Activated CD4-positive, alpha-beta T cell treated with anti-CD3 and anti-CD28 coated beads, Interleukin-2, amount 10 ng/mL, durations not matched to agents 7 days and 5 days (primary cell): ENCODE data around the gene MRPL18. TPM values are rescaled to one million over a fixed set of nuclear protein-coding genes. Genes with fewer than 3 reads are reported as not detected.
"Not testable (repeated sequence)": the region's sequence is repeated elsewhere in the genome, so short reads cannot be mapped to it uniquely, and the experiment has no call there.

Source experiments
- CTCF ChIA-PET: fragments of 350-600 bp; sonication (Branson Sonifier 250); formaldehyde crosslinking; loops from one replicate; lab custom pipeline; 2021; ENCODE audit warnings: antibody characterized with exemption; lab: Charles Lee
- POLR2A ChIA-PET: fragments of 350-600 bp; sonication (Branson Sonifier 250); formaldehyde crosslinking; loops from one replicate; lab custom pipeline; 2021; ENCODE audit warnings: antibody characterized with exemption; lab: Charles Lee
- DNase-seq: peaks from one replicate; pipeline ENCODE4 v3.0.0-alpha.2; 2020
- H3K27ac Mint-ChIP-seq: one replicate; pipeline ENCODE4 v1.8.0; 2021; ENCODE audit warnings: mild to moderate bottlenecking, moderate library complexity, mixed read lengths
- H3K27me3 Mint-ChIP-seq: one replicate; pipeline ENCODE4 v1.8.0; 2021; ENCODE audit warnings: mixed read lengths
- H3K36me3 Mint-ChIP-seq: one replicate; pipeline ENCODE4 v1.8.0; 2021; ENCODE audit warnings: low read depth, mixed read lengths
- H3K4me1 Mint-ChIP-seq: one replicate; pipeline ENCODE4 v1.8.0; 2021; ENCODE audit warnings: mixed read lengths
- H3K4me3 Mint-ChIP-seq: one replicate; pipeline ENCODE4 v1.8.0; 2021; ENCODE audit warnings: mild to moderate bottlenecking, moderate library complexity, mixed read lengths
- H3K9me3 Mint-ChIP-seq: one replicate; pipeline ENCODE4 v1.8.0; 2021; ENCODE audit warnings: mixed read lengths
- total RNA-seq, 2 experiments: library from RNA; stranded (reverse); gene quantifications; one replicate each; pipeline ENCODE4 v1.2.3, GENCODE V29; 2021

Gene MRPL18
- total RNA-seq, 2 experiments from 2014 or later, result 65.5 to 73.0 TPM

GRCh38 chr6:159807150-159807858 lies 17.0 kb downstream of the MRPL18 start:
- Mint-ChIP-seq H3K27ac (no peak overlapping the region), H3K4me3 (no peak overlapping the region), H3K36me3 (peaks cover 2% of the 10 kb centered on the region), H3K4me1 (peaks cover 4% of the 10 kb centered on the region), H3K9me3 (no peaks in the 10 kb centered on the region), H3K27me3 (no peaks in the 10 kb centered on the region)
- no peak for DNase-seq
- ChIA-PET POLR2A (no interaction called here), CTCF (interaction anchor here (1.0 to 1.4 kb wide), 2 partner anchors 11 to 194 kb away, joined by 3 read pairs; no protein-coding TSS in a partner anchor)

- no peaks in the 10 kb centered on the region for H3K9me3 Mint-ChIP-seq
- H3K27ac Mint-ChIP-seq, result no peak overlapping the region
- peaks cover 4% of the 10 kb centered on the region for H3K4me1 Mint-ChIP-seq
- CTCF ChIA-PET, result no interaction called here
- POLR2A ChIA-PET, result no interaction called here
- H3K36me3 Mint-ChIP-seq, result peaks cover 2% of the 10 kb centered on the region
- DNase-seq, result no peak
- no peaks in the 10 kb centered on the region for H3K27me3 Mint-ChIP-seq
- no peak overlapping the region for H3K4me3 Mint-ChIP-seq
Observed at GRCh38 chr6:159808647-159809046, 18.4 kb downstream of the MRPL18 start.

GRCh38 chr6:159809149-159809548 lies 18.9 kb downstream of the MRPL18 start:
- DNase-seq, result no peak
- POLR2A ChIA-PET, result no interaction called here
- H3K4me3 Mint-ChIP-seq, result no peak overlapping the region
- H3K27ac Mint-ChIP-seq, result no peak overlapping the region
- H3K4me1 Mint-ChIP-seq, result peaks cover 4% of the 10 kb centered on the region
- CTCF ChIA-PET, result no interaction called here
- peaks cover 2% of the 10 kb centered on the region for H3K36me3 Mint-ChIP-seq
- H3K27me3 Mint-ChIP-seq, result no peaks in the 10 kb centered on the region
- no peaks in the 10 kb centered on the region for H3K9me3 Mint-ChIP-seq

- DNase-seq, result no peak
- Mint-ChIP-seq H3K27me3 (no peaks in the 10 kb centered on the region), H3K4me3 (no peak overlapping the region), H3K4me1 (peaks cover 4% of the 10 kb centered on the region), H3K9me3 (no peaks in the 10 kb centered on the region), H3K27ac (no peak overlapping the region), H3K36me3 (peaks cover 2% of the 10 kb centered on the region)
- CTCF ChIA-PET, result no interaction called here
- POLR2A ChIA-PET, result no interaction called here
Observed at GRCh38 chr6:159813781-159814180, 23.5 kb downstream of the MRPL18 start.

GRCh38 chr6:159815410-159815809 lies 25.1 kb downstream of the MRPL18 start:
- peaks cover 2% of the 10 kb centered on the region for H3K36me3 Mint-ChIP-seq
- H3K4me1 Mint-ChIP-seq, result peaks cover 12% of the 10 kb centered on the region
- peak overlapping the region; percentile 67 for H3K27ac Mint-ChIP-seq
- ChIA-PET CTCF (interaction anchor here (0.5 kb wide), 1 partner anchor 20 kb away, joined by 3 read pairs; no protein-coding TSS in a partner anchor), POLR2A (no interaction called here)
- no peaks in the 10 kb centered on the region for H3K9me3 Mint-ChIP-seq
- DNase-seq, result no peak
- no peaks in the 10 kb centered on the region for H3K27me3 Mint-ChIP-seq
- H3K4me3 Mint-ChIP-seq, result no peak overlapping the region

- peaks cover 20% of the 10 kb centered on the region for H3K4me1 Mint-ChIP-seq
- POLR2A ChIA-PET, H3K9me3 Mint-ChIP-seq, CTCF ChIA-PET, H3K27ac Mint-ChIP-seq, H3K36me3 Mint-ChIP-seq, H3K4me3 Mint-ChIP-seq, DNase-seq, H3K27me3 Mint-ChIP-seq: not testable (repeated sequence)
Observed at GRCh38 chr6:159816775-159817174, 26.5 kb downstream of the MRPL18 start.

- POLR2A ChIA-PET, result no interaction called here
- Mint-ChIP-seq H3K4me3 (no peak overlapping the region), H3K36me3 (no peaks in the 10 kb centered on the region), H3K27me3 (no peaks in the 10 kb centered on the region), H3K27ac (no peak overlapping the region), H3K9me3 (no peaks in the 10 kb centered on the region), H3K4me1 (peaks cover 20% of the 10 kb centered on the region)
- DNase-seq, result no peak
- CTCF ChIA-PET, result no interaction called here
Observed at GRCh38 chr6:159817951-159818739, 27.9 kb downstream of the MRPL18 start.

GRCh38 chr6:159819098-159819497 lies 28.8 kb downstream of the MRPL18 start:
- CTCF ChIA-PET, result interaction anchor here (0.8 kb wide), 1 partner anchor 9 kb away, joined by 3 read pairs; no protein-coding TSS in a partner anchor
- POLR2A ChIA-PET, result no interaction called here
- no peak for DNase-seq

GRCh38 chr6:159819932-159820640 lies 29.8 kb downstream of the MRPL18 start:
- H3K4me3 Mint-ChIP-seq, result peak overlapping the region; percentile 66
- peaks cover 20% of the 10 kb centered on the region for H3K4me1 Mint-ChIP-seq
- H3K9me3 Mint-ChIP-seq, result no peaks in the 10 kb centered on the region
- H3K27me3 Mint-ChIP-seq, result no peaks in the 10 kb centered on the region
- POLR2A ChIA-PET, result no interaction called here
- CTCF ChIA-PET, result interaction anchor here (0.8 kb wide), 2 partner anchors 8 to 29 kb away, joined by 3 read pairs; no protein-coding TSS in a partner anchor
- H3K27ac Mint-ChIP-seq, result peak overlapping the region; percentile 95
- no peaks in the 10 kb centered on the region for H3K36me3 Mint-ChIP-seq
- DNase-seq, result peak; percentile 58

More at GRCh38 chr6:159819098-159819497, 28.8 kb downstream of the MRPL18 start:
- peaks cover 20% of the 10 kb centered on the region for H3K4me1 Mint-ChIP-seq
- no peak overlapping the region for H3K4me3 Mint-ChIP-seq
- H3K27me3 Mint-ChIP-seq, result no peaks in the 10 kb centered on the region
- H3K9me3 Mint-ChIP-seq, result no peaks in the 10 kb centered on the region
- H3K27ac Mint-ChIP-seq, result peak overlapping the region; percentile 95
- H3K36me3 Mint-ChIP-seq, result no peaks in the 10 kb centered on the region

GRCh38 chr6:159821122-159821521 lies 30.9 kb downstream of the MRPL18 start:
- no peak overlapping the region for H3K4me3 Mint-ChIP-seq
- no peak for DNase-seq
- no peaks in the 10 kb centered on the region for H3K36me3 Mint-ChIP-seq
- peak overlapping the region; percentile 46 for H3K27ac Mint-ChIP-seq
- no peaks in the 10 kb centered on the region for H3K9me3 Mint-ChIP-seq
- no peaks in the 10 kb centered on the region for H3K27me3 Mint-ChIP-seq
- POLR2A ChIA-PET, result no interaction called here
- peaks cover 20% of the 10 kb centered on the region for H3K4me1 Mint-ChIP-seq
- CTCF ChIA-PET, result no interaction called here

- no peaks in the 10 kb centered on the region for H3K27me3 Mint-ChIP-seq
- H3K4me3 Mint-ChIP-seq, result no peak overlapping the region
- H3K4me1 Mint-ChIP-seq, result peaks cover 20% of the 10 kb centered on the region
- no peak overlapping the region for H3K27ac Mint-ChIP-seq
- CTCF ChIA-PET, result interaction anchor here (1.1 kb wide), 1 partner anchor 10 kb away, joined by 3 read pairs; no protein-coding TSS in a partner anchor
- H3K9me3 Mint-ChIP-seq, result no peaks in the 10 kb centered on the region
- POLR2A ChIA-PET, result no interaction called here
- H3K36me3 Mint-ChIP-seq, result no peaks in the 10 kb centered on the region
- no peak for DNase-seq
Observed at GRCh38 chr6:159821726-159822125, 31.5 kb downstream of the MRPL18 start.

GRCh38 chr6:159823953-159824352 lies 33.7 kb downstream of the MRPL18 start:
- Mint-ChIP-seq H3K27ac (no peak overlapping the region), H3K9me3 (no peaks in the 10 kb centered on the region), H3K36me3 (no peaks in the 10 kb centered on the region), H3K4me1 (peaks cover 20% of the 10 kb centered on the region), H3K4me3 (no peak overlapping the region), H3K27me3 (peaks cover 2% of the 10 kb centered on the region)
- POLR2A ChIA-PET, result no interaction called here
- CTCF ChIA-PET, result no interaction called here
- no peak for DNase-seq
